ENCODE data around the gene NQO2.
"Not testable (repeated sequence)": the region's sequence is repeated elsewhere in the genome, so short reads cannot be mapped to it uniquely, and the experiment has no call there.

Gene NQO2

GRCh38 chr6:2989332-2990247, 10.1 kb upstream of the NQO2 start:
- peak; percentile 95 for FAIRE-seq

GRCh38 chr6:2990248-2990931, 9.3 kb upstream of the NQO2 start:
- no peak for FAIRE-seq

GRCh38 chr6:2990932-2991506, 8.7 kb upstream of the NQO2 start:
- no peak for FAIRE-seq

DNA sequence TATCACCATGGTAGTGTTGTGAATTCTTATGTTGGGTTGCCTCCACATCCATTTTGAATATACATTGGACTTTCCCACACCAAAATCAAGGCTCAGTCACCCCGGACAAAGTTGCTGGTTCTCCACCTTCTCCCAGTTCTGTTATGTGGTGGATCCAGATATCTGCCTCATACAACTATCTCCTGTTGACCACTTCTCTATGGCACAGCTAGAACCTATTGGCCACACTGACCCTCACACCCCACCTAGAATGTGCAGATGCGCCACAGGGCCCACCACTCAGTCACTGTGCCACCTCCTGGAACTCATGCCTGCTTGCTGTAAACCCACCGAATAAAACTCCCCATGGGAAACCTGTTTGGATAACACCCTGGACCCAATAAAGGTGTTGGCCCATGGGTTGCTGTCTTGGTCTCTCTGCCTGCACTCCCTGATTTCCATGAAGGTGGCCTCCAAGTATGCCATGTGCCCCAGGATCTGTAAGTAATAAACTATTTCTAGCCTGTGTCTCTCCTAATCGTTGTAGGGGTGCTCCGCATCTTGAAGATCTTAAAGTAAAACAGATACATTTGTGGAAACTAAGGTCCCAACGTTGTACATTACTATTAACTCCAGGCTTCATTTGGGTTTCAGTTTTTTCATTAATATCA, 7.2 kb upstream of the NQO2 start:
- FAIRE-seq: no peak

- no peak for FAIRE-seq
Measured at GRCh38 chr6:2993755-2994317, 5.9 kb upstream of the NQO2 start.

GRCh38 chr6:2998249-2998997, 1.3 kb upstream of the NQO2 start:
- peak; percentile 98 for FAIRE-seq

DNA sequence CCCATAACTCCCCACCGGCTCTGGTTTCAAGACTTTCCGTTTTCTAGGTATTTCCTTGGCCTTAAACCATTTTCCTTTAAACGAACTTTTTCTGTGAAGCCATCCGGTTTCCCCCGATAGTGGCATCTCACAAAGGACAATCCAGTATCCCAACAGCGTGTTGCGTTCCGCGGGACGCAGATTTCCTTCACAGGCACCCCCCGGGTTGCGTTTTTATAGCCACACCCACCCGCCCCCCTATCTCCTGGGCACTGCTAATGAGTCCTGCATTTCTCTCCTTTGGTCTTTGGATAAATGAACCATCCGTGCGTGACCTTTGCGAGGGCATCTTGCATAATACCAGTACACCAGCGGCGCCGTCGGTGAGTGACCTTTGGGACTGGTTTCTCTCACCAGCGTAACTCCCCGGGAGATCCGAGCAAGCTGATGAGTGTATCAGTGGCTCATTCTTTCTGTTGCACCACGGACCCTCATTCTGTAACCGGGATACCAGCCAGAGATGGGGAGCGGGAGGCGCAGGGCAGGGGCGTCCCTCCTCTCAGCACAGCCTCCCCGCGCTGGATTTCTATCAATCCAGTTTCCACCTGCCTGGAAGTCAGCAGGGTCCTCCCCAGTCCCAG, 586 bp upstream of the NQO2 start:
- FAIRE-seq: no peak

- FAIRE-seq: no peak
Measured at GRCh38 chr6:3001146-3001772, 1.6 kb downstream of the NQO2 start.

DNA sequence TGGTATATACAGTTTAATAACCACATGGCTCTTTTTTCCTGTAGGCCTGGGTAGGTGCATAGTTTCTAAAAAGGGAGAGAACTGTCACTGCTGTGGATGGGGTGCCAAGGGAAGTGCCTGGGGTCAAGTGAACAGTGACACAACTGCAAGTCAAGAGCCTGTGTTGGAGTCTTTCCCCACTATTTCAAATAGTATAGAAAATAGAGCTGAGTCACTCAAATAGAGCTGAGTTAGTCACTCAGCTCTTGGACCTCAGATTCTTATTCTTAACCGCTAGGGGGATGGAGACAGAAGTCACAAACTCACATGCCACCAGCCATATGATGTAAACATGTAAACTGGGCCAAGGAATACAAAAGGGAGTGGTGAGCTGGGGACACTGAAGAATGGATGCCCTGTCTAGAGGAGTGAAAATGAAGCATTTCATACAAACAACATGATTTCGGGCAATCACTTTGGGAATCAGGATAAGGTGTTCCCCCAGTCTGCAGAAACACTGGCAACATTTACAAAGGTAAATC, 2.1 kb downstream of the NQO2 start:
- FAIRE-seq: no peak

DNA sequence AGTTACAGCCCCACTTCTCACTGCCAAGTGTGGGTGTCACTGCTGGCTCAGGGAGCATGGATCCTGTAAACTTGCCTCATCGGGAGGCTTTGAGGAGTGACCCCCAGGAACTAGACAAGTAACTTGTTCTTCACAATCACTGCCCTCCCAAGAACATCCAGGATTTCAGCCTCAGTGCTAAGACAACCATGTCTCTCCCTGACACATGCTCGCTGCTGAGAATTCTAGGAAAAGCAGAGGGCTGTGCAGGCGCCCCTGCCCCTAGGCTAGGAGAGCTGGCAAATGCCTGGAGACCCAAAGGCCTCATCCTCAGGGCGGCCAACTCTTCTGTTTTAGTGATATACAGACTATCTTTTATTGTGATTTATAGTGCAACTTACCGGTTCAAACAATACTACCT, 3.5 kb downstream of the NQO2 start:
- FAIRE-seq: not testable (repeated sequence)

DNA sequence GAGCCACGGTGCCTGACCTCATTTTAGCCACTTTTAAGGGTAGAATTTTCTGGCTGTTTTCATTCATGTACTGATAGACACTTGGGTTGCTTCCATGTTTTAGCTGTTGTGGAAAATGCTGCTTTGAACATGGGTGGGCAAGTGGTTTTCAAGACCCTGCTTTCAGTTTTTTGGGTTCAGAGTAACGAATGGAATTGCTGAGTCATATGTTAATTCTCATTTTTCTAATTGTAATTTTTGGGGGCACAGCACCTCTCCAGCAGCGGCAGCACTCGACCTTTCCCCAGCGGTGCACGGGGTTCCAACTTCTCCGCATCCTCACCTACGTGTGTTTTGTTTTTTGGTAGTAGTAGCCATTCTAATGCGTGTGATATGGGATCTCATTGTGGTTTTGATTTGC, 5.4 kb downstream of the NQO2 start:
- no peak for FAIRE-seq

DNA sequence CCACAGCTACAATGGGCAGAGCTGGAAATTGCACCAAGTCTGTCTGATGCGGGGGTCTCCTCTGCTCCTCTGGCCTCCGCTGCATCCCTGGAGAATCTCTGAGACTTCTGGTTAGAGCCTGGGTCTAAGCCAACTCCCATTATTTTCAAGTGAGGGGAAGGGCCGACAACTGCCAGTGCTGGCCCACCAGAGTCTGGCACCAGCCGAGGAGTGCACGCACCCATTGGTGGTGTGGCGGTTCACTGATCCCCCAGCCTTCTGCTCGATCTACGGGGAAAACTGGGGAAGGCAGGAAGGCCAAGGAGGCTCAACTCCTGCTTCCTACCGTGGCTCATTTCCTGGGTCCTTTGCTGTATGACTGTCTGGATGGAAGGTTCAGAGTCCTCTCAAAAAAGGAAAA, 6.2 kb downstream of the NQO2 start:
- no peak for FAIRE-seq

DNA sequence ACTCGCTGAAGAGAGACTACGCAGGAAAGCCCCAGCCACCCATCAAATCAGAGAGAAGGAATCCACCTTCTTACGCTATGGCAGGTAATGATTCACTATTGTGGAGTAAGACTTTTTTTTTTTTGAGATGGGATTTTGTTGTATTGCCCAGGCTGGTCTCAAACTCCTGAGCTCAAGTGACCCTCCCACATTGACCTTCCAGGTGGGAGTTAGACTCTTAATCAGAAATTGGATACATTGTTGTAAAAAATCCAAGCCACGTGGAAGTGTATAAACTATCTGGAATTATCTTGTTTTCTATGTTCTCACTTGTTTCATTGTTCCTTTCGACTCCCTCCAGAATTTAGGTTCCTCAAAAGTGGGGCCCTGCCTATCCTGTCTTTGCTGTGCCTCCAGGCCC, 6.8 kb downstream of the NQO2 start:
- FAIRE-seq: no peak

DNA sequence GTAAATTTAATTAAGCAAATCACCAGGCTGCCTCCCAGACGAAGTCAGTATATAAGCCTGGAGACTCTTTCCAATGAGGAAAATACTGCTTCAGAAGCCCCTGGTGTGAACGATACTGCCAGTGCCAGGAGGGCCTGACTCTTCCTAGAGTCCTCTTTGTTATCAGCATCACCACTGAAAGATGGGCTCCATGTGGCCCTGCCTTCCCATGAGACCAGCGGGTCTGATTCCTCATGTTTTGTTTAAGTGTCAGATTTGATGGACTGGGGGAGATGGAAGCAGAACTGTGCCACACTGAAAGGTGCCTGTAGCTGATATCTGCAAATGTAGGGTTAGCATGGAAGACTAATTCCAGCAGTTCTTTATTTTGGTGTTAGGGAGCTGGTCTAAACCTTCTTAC, 7.9 kb downstream of the NQO2 start:
- FAIRE-seq: no peak

DNA sequence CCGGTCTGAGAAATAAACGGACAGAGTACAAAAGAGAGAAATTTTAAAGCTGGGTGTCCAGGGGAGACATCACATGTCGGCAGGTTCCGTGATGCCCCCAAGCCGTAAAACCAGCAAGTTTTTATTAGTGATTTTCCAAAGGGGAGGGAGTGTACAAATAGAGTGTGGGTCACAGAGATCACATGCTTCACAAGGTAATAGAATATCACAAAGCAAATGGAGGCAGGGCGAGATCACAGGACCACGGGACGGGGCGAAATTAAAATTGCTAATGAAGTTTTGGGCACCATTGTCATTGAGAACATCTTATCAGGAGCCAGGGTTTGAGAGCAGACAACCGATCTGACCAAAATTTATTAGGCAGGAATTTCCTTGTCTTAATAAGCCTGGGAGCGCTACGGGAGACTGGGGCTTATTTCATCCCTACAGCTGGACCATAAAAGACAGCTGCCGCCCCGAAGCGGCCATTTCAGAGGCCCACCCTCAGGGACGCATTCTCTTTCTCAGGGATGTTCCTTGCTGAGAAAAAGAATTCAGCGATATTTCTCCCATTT, 9.1 kb downstream of the NQO2 start:
- not testable (repeated sequence) for FAIRE-seq

DNA sequence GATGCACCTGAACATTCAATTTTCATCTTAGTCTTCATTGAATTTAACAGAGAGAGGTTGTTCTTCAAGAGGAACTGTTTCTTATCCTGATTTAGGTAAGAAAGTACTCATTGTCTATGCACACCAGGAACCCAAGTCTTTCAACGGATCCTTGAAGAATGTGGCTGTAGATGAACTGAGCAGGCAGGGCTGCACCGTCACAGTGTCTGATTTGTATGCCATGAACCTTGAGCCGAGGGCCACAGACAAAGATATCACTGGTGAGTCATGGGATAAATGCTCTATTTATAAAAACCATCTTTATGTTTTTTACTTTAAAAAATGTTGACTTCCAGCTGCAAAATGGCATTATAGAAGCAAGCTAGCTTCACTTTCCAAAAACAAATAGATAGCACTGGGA, 10.2 kb downstream of the NQO2 start:
- no peak for FAIRE-seq

- no peak for FAIRE-seq
Measured at GRCh38 chr6:3011158-3011557, 11.5 kb downstream of the NQO2 start.

DNA sequence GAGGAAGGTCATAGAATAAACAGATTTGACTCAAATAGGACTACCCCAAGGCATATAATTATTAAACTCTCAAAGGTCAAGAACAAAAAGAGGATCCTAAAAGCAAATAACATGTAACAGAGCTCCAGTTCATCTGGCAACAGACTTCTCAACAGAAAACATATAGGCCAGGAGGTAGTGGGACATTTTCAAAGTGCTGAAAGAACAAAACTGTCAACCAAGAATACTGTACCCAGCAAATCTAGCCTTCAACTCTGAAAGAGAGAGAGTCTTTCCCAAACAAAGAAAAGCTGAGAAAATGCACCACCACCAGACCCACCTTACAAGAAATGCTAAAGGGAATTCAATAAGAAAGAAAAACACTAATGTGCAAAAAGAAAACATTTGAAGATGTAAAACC, 11.9 kb downstream of the NQO2 start:
- FAIRE-seq: no peak

DNA sequence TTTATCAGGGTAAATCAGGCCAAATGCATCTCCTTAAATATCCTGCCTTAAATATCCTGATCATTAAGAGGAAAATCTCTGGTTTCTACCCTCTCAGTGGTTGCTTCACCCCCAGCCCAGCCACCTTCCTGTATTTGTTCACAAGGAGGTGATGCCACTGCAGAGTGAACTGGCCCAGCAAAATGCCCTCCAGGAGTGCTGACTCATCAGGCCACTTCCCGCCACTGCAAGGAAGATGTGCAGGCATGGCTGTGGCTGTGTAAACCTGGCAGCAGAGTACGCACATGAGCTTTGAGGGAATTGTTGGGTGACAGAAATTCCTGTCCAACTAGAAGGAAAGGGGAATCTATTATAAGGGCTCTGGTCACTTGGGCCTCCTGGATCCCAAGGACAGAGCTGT, 13.8 kb downstream of the NQO2 start:
- no peak for FAIRE-seq

- no peak for FAIRE-seq
Measured at GRCh38 chr6:3013901-3014674, 14.4 kb downstream of the NQO2 start.

Measured in G401.6 (cell line).